GM23338 (cell line): ENCODE data around the gene NACAD. TPM values are rescaled to one million over a fixed set of nuclear protein-coding genes. Genes with fewer than 3 reads are reported as not detected.

Experiments
- ATAC-seq: fragments of 200-7000 bp; cut with Tn5 transposase; 3 replicates; pipeline ENCODE4 v1.9.1; 2020
- DNase-seq: peaks from one replicate; pipeline ENCODE4 v3.0.0-alpha.2; 2015; ENCODE audit warnings: low spot score
- H2AFZ ChIP-seq: fragments of 200-600 bp; sonication (generic); 2 replicates; pipeline ENCODE4 v1.8.0; 2016; ENCODE audit warnings: antibody characterized with exemption, mild to moderate bottlenecking, moderate library complexity
- H3F3A ChIP-seq: fragments of 200-600 bp; sonication (generic); replicated peaks from 2 replicates; pipeline ENCODE4 v1.8.0; 2017; ENCODE audit warnings: antibody characterized with exemption, mixed run types, low read depth
- H3K27ac ChIP-seq: fragments of 200-600 bp; sonication (generic); 2 replicates; pipeline ENCODE4 v1.6.1; 2016; ENCODE audit warnings: low read depth
- H3K27me3 ChIP-seq: fragments of 200-600 bp; sonication (generic); 2 replicates; pipeline ENCODE4 v1.8.0; 2016; ENCODE audit warnings: mild to moderate bottlenecking, mixed run types, moderate library complexity; ENCODE audit not compliant: insufficient read depth
- H3K36me3 ChIP-seq: fragments of 200-600 bp; sonication (generic); 2 replicates; pipeline ENCODE4 v1.8.0; 2016; ENCODE audit warnings: mild to moderate bottlenecking; ENCODE audit not compliant: insufficient read depth
- H3K4me1 ChIP-seq: fragments of 200-600 bp; sonication (generic); 2 replicates; pipeline ENCODE4 v1.8.0; 2016; ENCODE audit warnings: mild to moderate bottlenecking, moderate library complexity; ENCODE audit not compliant: insufficient read depth
- H3K4me2 ChIP-seq: fragments of 200-600 bp; sonication (generic); 2 replicates; pipeline ENCODE4 v1.7.1; 2017; ENCODE audit warnings: mixed run types
- H3K4me3 ChIP-seq: fragments of 200-600 bp; sonication (generic); 2 replicates; pipeline ENCODE4 v1.6.1; 2016; ENCODE audit warnings: mixed run types
- H3K79me2 ChIP-seq: fragments of 200-600 bp; sonication (generic); replicated peaks from 2 replicates; pipeline ENCODE4 v1.8.0; 2017; ENCODE audit warnings: mild to moderate bottlenecking; ENCODE audit not compliant: insufficient read depth
- H3K9me2 ChIP-seq: fragments of 200-600 bp; sonication (generic); 2 replicates; pipeline ENCODE4 v1.8.0; 2017; ENCODE audit not compliant: insufficient read depth
- H4K20me1 ChIP-seq: fragments of 200-600 bp; sonication (generic); replicated peaks from 2 replicates; pipeline ENCODE4 v1.8.0; 2017; ENCODE audit warnings: mild to moderate bottlenecking; ENCODE audit not compliant: insufficient read depth
- H3K27ac Mint-ChIP-seq: 2 replicates; pipeline ENCODE4 v1.8.0; 2020; ENCODE audit warnings: inconsistent platforms, mild to moderate bottlenecking, moderate library complexity, mixed read lengths
- H3K27me3 Mint-ChIP-seq: 3 replicates; pipeline ENCODE4 v1.8.0; 2022; ENCODE audit warnings: low read depth, mild to moderate bottlenecking, moderate library complexity, mixed read lengths, inconsistent platforms; ENCODE audit not compliant: insufficient read depth, poor library complexity
- H3K36me3 Mint-ChIP-seq: 3 replicates; pipeline ENCODE4 v1.8.0; 2021; ENCODE audit warnings: low read depth, mild to moderate bottlenecking, inconsistent platforms, moderate library complexity, mixed read lengths
- H3K4me1 Mint-ChIP-seq: 3 replicates; pipeline ENCODE4 v1.8.0; 2020; ENCODE audit warnings: mild to moderate bottlenecking, inconsistent platforms, mixed read lengths
- H3K4me3 Mint-ChIP-seq: 3 replicates; pipeline ENCODE4 v1.8.0; 2021; ENCODE audit warnings: moderate library complexity, mild to moderate bottlenecking, inconsistent platforms, mixed read lengths
- H3K9me3 Mint-ChIP-seq: 3 replicates; pipeline ENCODE4 v1.8.0; 2020; ENCODE audit warnings: moderate library complexity, mild to moderate bottlenecking, inconsistent platforms, mixed read lengths
- CREB1 ChIP-seq: fragments of 250-450 bp; sonication (Bioruptor Pico); IDR thresholded peaks from 2 replicates; pipeline ENCODE4 v1.5.0; 2020; ENCODE audit warnings: low read depth, mild to moderate bottlenecking, moderate library complexity
- EZH2 ChIP-seq: fragments of 200-600 bp; sonication (generic); IDR thresholded peaks from one replicate; pipeline ENCODE4 v1.8.0; 2017; ENCODE audit warnings: antibody characterized with exemption, mild to moderate bottlenecking, low read depth; ENCODE audit not compliant: unreplicated experiment
- EZH2phosphoT487 ChIP-seq: fragments of 200-600 bp; sonication (generic); IDR thresholded peaks from one replicate; pipeline ENCODE4 v1.8.1; 2018; ENCODE audit warnings: antibody characterized with exemption; ENCODE audit not compliant: unreplicated experiment
- JUNB ChIP-seq: IDR thresholded peaks from one replicate; pipeline ENCODE4 v1.6.1; 2016; ENCODE audit warnings: antibody characterized with exemption; ENCODE audit not compliant: unreplicated experiment
- NANOG ChIP-seq: IDR thresholded peaks from 2 replicates; pipeline ENCODE4 v1.6.1; 2016; ENCODE audit warnings: antibody characterized with exemption, borderline replicate concordance
- POLR2AphosphoS5 ChIP-seq: IDR thresholded peaks from 2 replicates; pipeline ENCODE4 v1.6.1; 2016; ENCODE audit warnings: antibody characterized with exemption, low read depth
- STAT1 ChIP-seq: IDR thresholded peaks from one replicate; pipeline ENCODE4 v1.6.1; 2016; ENCODE audit warnings: antibody characterized with exemption; ENCODE audit not compliant: unreplicated experiment
- ZNF114 ChIP-seq: fragments of 250-450 bp; sonication (Bioruptor Pico); IDR thresholded peaks from 2 replicates; pipeline ENCODE4 v1.5.0; 2020; ENCODE audit warnings: mild to moderate bottlenecking, moderate library complexity
- ZNF331 ChIP-seq: fragments of 250-450 bp; sonication (Bioruptor Pico); IDR thresholded peaks from 2 replicates; pipeline ENCODE4 v1.5.0; 2020; ENCODE audit warnings: low read depth, mild to moderate bottlenecking, moderate library complexity
- polyA plus RNA-seq: library from polyadenylated mRNA; unstranded; fragments of >200 nt; fragmentation: Nextera tagmentation; extraction: Ambion mirVana; gene quantifications from 2 replicates; pipeline ENCODE4 v1.2.1, GENCODE V29; 2016
- total RNA-seq: library from RNA; depleted of rRNA; stranded (reverse); fragments of >200 nt; shearing (Covaris generic); gene quantifications from 2 replicates; pipeline ENCODE4 v1.2.3, GENCODE V29; 2014
- TF ChIP-seq, protein P1 (sequence below): IDR thresholded peaks from one replicate; pipeline ENCODE4 v1.6.1; 2018; ENCODE audit warnings: antibody characterized with exemption; ENCODE audit not compliant: unreplicated experiment
- TF ChIP-seq, protein P2 (sequence below), 2 experiments: fragments of 200-600 bp in 1 of 2; sonication (generic) in 1 of 2; conservative IDR thresholded peaks; 2 replicates each; pipeline versions ENCODE4 v1.5.1 to v1.6.1; 2016 to 2017; ENCODE audit warnings: antibody characterized with exemption in 2 of 2, low read depth in 2 of 2, mild to moderate bottlenecking in 2 of 2, moderate library complexity in 1 of 2
- TF ChIP-seq, protein P3 (sequence below): fragments of 250-450 bp; sonication (Bioruptor Pico); IDR thresholded peaks from 2 replicates; pipeline ENCODE4 v1.5.0; 2020; ENCODE audit warnings: mild to moderate bottlenecking, moderate library complexity
- TF ChIP-seq, protein P4 (sequence below): IDR thresholded peaks from 2 replicates; pipeline ENCODE4 v1.6.1; 2016; ENCODE audit warnings: antibody characterized with exemption

The NACAD gene
- total and polyA plus RNA-seq, 2 experiments from 2014 or later = 6.1 to 11.2 TPM

DNA sequence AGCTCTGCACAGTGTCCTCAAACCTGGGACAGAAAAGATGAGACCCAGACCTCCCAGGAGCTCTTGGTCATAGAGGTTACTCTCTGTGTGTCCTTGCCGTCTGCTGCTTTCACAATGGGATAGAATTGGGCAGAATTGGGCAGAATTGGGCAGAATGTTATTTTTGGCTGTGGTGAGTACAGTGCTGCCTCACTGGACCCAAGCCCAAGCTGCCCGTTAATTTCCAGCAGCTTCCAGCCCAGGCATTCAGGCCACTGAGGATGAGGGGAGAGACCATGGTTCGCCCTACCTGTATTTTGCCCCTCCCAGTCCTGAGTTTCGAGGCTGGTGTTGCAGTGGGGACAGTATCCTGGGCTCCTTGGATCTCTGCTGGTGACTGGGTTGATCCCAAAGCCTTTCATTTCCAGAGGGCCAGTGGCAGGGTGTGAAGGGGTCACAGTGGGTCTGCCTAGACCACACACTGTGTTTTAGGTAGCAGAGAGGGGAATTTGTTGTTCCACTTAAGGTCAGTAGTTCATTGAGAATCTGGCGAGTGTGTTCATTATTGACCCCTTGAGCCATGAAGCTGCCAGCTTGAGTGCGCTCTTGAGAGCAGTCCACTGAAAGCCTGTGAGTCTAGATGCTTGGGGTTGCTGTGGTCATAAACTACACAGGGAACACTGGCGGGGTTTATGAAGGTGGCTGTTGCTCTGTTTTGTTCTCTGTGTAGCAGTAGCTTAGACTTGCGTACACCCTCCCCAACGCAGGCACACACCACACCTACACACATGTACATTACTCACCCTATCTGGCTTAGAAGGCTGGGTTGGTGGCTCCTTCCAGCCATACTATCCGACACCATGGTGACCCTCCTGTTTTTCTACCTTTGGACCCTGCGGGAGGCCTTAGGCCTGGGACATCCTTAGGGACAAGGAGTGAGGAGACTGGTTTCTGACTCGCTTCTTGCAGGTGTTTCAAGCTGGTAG is 23.5 kb downstream of the NACAD start:
- H3K4me2 ChIP-seq = no peak overlapping the region
- DNase-seq (no peak), ATAC-seq (no peak)
- H3K27me3 ChIP-seq = no peaks in the 10 kb centered on the region
- Mint-ChIP-seq H3K27ac (no peak overlapping the region), H3K9me3 (no peaks in the 10 kb centered on the region), H3K4me1 (no peaks in the 10 kb centered on the region), H3K4me3 (no peak overlapping the region), H3K27me3 (peaks cover 2% of the 10 kb centered on the region), H3K36me3 (peaks cover 8% of the 10 kb centered on the region; the same call in 2 of the 3 replicates)
- no peaks in the 10 kb centered on the region for H3K9me2 ChIP-seq
- H3K4me1 ChIP-seq = no peaks in the 10 kb centered on the region
- H2AFZ ChIP-seq = no peak overlapping the region
- H3K79me2 ChIP-seq = 0 out of 2 replicates have a peak, but pooled peaks cover 10% of the 10 kb centered on the region
- H3K4me3 ChIP-seq = no peak overlapping the region
- TF ChIP-seq EZH2 (no peak), NANOG (no peak), STAT1 (no peak), ZNF114 (CRISPR knock-in tag) (no peak), JUNB (no peak), ZNF331 (CRISPR knock-in tag) (no peak), EZH2phosphoT487 (no peak), POLR2AphosphoS5 (no peak), CREB1 (CRISPR knock-in tag) (no peak)
- TF ChIP-seq, protein P1, sequence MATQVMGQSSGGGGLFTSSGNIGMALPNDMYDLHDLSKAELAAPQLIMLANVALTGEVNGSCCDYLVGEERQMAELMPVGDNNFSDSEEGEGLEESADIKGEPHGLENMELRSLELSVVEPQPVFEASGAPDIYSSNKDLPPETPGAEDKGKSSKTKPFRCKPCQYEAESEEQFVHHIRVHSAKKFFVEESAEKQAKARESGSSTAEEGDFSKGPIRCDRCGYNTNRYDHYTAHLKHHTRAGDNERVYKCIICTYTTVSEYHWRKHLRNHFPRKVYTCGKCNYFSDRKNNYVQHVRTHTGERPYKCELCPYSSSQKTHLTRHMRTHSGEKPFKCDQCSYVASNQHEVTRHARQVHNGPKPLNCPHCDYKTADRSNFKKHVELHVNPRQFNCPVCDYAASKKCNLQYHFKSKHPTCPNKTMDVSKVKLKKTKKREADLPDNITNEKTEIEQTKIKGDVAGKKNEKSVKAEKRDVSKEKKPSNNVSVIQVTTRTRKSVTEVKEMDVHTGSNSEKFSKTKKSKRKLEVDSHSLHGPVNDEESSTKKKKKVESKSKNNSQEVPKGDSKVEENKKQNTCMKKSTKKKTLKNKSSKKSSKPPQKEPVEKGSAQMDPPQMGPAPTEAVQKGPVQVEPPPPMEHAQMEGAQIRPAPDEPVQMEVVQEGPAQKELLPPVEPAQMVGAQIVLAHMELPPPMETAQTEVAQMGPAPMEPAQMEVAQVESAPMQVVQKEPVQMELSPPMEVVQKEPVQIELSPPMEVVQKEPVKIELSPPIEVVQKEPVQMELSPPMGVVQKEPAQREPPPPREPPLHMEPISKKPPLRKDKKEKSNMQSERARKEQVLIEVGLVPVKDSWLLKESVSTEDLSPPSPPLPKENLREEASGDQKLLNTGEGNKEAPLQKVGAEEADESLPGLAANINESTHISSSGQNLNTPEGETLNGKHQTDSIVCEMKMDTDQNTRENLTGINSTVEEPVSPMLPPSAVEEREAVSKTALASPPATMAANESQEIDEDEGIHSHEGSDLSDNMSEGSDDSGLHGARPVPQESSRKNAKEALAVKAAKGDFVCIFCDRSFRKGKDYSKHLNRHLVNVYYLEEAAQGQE = no peak
- TF ChIP-seq, protein P2, sequence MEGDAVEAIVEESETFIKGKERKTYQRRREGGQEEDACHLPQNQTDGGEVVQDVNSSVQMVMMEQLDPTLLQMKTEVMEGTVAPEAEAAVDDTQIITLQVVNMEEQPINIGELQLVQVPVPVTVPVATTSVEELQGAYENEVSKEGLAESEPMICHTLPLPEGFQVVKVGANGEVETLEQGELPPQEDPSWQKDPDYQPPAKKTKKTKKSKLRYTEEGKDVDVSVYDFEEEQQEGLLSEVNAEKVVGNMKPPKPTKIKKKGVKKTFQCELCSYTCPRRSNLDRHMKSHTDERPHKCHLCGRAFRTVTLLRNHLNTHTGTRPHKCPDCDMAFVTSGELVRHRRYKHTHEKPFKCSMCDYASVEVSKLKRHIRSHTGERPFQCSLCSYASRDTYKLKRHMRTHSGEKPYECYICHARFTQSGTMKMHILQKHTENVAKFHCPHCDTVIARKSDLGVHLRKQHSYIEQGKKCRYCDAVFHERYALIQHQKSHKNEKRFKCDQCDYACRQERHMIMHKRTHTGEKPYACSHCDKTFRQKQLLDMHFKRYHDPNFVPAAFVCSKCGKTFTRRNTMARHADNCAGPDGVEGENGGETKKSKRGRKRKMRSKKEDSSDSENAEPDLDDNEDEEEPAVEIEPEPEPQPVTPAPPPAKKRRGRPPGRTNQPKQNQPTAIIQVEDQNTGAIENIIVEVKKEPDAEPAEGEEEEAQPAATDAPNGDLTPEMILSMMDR (conservative IDR thresholded peaks at IDR 0.05; ENCODE audit: low read depth in 2 of 2) = no peak
- TF ChIP-seq, protein P3, sequence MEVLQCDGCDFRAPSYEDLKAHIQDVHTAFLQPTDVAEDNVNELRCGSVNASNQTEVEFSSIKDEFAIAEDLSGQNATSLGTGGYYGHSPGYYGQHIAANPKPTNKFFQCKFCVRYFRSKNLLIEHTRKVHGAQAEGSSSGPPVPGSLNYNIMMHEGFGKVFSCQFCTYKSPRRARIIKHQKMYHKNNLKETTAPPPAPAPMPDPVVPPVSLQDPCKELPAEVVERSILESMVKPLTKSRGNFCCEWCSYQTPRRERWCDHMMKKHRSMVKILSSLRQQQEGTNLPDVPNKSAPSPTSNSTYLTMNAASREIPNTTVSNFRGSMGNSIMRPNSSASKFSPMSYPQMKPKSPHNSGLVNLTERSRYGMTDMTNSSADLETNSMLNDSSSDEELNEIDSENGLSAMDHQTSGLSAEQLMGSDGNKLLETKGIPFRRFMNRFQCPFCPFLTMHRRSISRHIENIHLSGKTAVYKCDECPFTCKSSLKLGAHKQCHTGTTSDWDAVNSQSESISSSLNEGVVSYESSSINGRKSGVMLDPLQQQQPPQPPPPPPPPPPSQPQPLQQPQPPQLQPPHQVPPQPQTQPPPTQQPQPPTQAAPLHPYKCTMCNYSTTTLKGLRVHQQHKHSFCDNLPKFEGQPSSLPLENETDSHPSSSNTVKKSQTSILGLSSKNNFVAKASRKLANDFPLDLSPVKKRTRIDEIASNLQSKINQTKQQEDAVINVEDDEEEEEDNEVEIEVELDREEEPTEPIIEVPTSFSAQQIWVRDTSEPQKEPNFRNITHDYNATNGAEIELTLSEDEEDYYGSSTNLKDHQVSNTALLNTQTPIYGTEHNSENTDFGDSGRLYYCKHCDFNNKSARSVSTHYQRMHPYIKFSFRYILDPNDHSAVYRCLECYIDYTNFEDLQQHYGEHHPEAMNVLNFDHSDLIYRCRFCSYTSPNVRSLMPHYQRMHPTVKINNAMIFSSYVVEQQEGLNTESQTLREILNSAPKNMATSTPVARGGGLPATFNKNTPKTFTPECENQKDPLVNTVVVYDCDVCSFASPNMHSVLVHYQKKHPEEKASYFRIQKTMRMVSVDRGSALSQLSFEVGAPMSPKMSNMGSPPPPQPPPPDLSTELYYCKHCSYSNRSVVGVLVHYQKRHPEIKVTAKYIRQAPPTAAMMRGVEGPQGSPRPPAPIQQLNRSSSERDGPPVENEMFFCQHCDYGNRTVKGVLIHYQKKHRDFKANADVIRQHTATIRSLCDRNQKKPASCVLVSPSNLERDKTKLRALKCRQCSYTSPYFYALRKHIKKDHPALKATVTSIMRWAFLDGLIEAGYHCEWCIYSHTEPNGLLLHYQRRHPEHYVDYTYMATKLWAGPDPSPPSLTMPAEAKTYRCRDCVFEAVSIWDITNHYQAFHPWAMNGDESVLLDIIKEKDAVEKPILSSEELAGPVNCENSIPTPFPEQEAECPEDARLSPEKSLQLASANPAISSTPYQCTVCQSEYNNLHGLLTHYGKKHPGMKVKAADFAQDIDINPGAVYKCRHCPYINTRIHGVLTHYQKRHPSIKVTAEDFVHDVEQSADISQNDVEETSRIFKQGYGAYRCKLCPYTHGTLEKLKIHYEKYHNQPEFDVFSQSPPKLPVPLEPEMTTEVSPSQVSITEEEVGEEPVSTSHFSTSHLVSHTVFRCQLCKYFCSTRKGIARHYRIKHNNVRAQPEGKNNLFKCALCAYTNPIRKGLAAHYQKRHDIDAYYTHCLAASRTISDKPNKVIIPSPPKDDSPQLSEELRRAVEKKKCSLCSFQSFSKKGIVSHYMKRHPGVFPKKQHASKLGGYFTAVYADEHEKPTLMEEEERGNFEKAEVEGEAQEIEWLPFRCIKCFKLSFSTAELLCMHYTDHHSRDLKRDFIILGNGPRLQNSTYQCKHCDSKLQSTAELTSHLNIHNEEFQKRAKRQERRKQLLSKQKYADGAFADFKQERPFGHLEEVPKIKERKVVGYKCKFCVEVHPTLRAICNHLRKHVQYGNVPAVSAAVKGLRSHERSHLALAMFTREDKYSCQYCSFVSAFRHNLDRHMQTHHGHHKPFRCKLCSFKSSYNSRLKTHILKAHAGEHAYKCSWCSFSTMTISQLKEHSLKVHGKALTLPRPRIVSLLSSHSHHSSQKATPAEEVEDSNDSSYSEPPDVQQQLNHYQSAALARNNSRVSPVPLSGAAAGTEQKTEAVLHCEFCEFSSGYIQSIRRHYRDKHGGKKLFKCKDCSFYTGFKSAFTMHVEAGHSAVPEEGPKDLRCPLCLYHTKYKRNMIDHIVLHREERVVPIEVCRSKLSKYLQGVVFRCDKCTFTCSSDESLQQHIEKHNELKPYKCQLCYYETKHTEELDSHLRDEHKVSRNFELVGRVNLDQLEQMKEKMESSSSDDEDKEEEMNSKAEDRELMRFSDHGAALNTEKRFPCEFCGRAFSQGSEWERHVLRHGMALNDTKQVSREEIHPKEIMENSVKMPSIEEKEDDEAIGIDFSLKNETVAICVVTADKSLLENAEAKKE (CRISPR knock-in tag) = no peak
- TF ChIP-seq, protein P4, sequence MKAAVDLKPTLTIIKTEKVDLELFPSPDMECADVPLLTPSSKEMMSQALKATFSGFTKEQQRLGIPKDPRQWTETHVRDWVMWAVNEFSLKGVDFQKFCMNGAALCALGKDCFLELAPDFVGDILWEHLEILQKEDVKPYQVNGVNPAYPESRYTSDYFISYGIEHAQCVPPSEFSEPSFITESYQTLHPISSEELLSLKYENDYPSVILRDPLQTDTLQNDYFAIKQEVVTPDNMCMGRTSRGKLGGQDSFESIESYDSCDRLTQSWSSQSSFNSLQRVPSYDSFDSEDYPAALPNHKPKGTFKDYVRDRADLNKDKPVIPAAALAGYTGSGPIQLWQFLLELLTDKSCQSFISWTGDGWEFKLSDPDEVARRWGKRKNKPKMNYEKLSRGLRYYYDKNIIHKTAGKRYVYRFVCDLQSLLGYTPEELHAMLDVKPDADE = no peak
- no peak overlapping the region for H3K27ac ChIP-seq
- H4K20me1 ChIP-seq = no peaks in the 10 kb centered on the region; the same call in none of the 2 replicates
- H3F3A ChIP-seq = no peaks in the 10 kb centered on the region
- H3K36me3 ChIP-seq = no peaks in the 10 kb centered on the region
